GM18951 (cell line): Measurements from ENCODE around the gene TBL1X.

ENCODE experiments used
- POLR2A ChIP-seq: IDR thresholded peaks from 4 replicates; pipeline ENCODE4 v1.6.1; 2011; ENCODE audit warnings: mild to moderate bottlenecking; ENCODE audit not compliant: insufficient read length, insufficient read depth; ENCODE audit errors: extremely low read depth
- in situ Hi-C: fragments of 300-500 bp; cut with MboI; formaldehyde crosslinking; loops from one replicate; pipeline ENCODE4 v1.12.0; 2022; ENCODE audit warnings: low sequenced_read_pairs, mixed read lengths, inconsistent platforms; ENCODE audit not compliant: unreplicated experiment

Gene TBL1X

DNA sequence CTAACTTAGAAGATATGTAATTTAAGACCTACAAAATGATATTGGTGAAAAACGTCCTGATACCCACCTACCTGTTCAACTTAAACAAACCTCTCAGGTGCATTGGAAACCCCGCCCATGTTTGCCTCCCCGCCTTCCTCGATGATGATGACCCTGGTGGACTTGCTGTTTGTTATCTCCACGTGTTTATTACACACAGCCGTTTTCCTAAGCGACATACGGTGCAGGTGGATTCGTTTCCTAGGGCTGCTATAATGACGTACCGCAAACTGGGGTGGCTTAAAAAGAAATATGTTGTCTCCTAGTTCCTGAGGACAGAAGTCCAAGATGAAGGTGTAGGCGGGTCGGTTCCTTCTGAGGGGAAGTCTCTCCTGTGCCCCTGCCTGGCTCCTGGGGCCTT, 190.1 kb downstream of the TBL1X start:
- no peak for TF ChIP-seq POLR2A
- in situ Hi-C loops: no loop called here

DNA sequence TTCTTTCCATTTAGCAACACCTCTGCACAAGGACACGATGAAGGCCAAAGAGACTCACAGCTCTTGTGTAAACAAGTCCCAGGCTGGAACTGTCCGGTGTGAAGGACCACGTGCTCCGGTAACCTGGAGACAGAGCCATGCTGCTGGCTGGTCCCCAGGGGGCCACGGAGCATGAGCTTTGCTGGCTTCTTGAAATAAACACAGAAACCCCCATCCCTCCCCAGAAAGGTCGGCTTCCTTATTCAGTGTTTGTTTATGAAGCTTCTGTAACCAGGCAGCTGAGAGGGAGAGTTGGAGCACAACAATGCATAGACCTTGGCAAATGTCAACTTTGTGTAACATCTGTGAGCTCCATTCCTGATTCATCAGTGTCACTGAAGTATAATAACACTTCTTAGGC, 191.4 kb downstream of the TBL1X start:
- in situ Hi-C loops: no loop called here

DNA sequence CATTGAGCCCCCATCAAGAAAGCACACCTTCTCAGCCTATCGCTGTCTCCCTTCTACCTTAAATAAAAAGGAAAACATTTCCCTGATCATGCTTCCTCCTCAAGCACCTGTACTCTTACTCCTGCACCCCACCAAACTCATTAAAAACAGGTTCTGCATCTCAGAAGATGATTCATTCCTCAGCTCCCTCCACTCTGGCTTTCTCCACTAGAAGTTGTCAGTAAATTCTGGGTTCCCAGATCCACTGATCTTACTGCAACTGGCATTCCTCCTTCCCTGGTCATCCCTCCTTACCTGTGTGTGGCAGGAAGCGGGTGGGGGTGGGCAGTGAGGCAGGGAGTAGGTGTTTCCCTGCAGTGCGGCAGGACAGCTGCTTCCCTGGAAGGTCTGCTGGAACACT, 192.0 kb downstream of the TBL1X start:
- in situ Hi-C loops: no loop called here
- TF ChIP-seq POLR2A: no peak

More for the DNA sequence above, 191.4 kb downstream of the TBL1X start:
- no peak for TF ChIP-seq POLR2A

DNA sequence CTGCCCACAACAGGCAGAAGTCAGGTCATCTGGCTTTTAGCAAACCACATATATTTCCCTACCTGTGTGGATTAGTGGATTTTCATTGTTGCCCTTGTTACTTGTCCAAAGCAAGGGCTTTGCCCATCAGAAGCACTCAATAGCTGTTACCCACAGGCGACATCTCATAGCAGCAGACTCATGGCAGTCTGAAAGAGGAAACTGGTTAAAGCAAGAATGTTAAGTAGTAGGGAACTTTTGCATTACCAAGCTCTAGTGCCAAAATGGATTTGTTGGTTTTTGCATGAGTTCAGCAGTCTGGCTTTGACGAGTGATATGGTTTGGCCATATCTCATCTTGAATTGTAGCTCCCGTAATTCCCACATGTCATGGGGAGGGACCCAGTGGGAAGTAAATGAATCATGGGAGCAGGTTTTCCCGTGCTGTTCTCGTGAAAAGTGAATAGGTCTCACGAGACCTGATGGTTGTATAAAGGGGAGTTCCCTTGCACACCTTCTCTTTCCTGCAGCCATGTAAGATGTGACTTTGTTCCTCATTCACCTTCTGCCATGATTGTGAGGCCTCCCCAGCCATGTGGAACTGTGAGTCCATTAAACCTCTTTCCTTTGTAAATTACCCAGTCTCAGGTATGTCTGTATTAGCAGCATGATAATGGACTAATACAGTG, 192.9 kb downstream of the TBL1X start:
- in situ Hi-C loops: no loop called here
- TF ChIP-seq POLR2A: no peak

DNA sequence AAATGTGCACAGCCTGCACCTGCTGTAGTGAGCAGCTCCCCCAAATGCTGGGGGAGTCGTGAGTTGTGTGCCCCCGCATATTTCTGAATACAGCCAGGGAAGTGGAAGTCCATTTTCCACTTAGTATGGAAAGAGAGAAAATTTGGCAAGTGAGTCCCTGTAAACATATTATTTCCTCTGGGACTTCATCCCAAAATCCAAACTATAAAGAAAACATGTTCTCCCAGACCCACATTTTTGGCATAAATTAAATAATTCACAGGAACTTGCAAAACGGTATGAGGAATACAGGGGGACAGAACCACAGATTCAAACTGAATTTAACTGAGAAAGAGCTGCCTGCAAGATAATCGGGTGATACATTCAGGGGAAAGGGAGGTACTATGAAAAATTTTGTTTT, 193.6 kb downstream of the TBL1X start:
- no peak for TF ChIP-seq POLR2A
- in situ Hi-C loops: no loop called here

DNA sequence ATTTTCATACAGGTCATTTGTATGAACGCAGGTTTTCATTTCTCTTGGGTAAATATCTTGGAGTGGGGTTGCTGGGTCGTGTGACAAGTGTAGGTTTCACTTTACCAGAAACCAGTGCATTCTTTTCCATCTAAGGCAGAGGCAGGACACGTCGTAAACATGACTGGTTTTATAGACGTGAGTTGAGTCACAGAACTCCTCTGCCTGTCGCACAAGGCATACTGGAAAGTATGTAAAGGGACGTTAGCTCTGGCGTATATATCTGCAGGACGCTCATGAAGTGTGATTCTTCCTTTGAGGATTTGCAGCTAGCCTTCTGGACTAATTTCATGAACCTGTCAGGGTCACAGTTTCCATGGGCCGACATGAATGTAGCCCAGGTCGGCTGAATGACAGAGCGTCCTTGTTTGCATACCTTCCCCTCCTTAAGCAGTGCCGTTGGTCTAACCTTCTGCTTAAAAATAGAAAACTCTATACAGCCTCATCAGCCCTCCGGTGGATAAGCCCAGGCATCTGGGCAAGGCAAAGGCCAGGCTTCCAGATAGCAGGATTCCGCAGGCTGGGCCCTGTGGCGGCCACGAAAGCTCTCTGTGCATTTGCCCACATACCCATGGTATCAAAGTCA, 194.8 kb downstream of the TBL1X start:
- in situ Hi-C loops: no loop called here
- TF ChIP-seq POLR2A: no peak

DNA sequence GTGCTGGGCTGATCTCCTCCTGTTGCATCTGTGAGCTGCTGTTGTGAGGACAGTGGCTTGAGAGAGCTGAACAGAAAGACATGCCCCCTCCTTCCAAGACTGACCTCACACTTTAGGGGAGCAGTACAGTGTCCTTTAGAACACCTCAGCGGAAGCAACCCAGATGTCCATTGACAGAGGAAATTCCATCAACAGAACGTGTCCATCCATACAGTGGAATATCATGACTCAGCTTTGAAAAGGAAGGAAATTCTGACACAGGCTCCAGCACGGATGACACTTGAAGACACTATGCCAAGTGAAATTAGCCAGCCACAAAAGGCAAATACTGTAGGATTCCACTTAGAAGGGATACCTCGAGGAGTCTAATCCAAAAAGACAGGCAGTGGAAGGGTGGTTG, 197.3 kb downstream of the TBL1X start:
- TF ChIP-seq POLR2A: no peak
- in situ Hi-C loops: no loop called here

DNA sequence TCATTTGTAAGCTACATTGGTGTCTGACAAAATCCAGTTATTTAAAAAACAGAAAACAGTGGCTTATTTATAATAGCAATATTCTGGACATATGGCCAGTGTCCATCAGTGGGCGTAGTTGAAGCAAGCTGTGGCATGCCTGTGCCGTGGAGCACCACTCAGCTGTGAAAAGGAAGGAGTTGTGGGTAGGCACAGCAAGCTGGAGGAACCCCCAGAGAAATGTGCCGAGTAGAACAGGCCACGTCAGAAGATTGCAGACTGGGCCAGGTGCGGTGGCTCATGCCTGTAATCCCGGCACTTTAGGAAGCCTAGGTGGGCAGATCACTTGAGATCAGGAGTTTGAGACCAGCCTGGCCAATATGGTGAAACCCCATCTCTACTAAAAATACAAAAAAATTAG, 198.4 kb downstream of the TBL1X start:
- no peak for TF ChIP-seq POLR2A
- in situ Hi-C loops: no loop called here

DNA sequence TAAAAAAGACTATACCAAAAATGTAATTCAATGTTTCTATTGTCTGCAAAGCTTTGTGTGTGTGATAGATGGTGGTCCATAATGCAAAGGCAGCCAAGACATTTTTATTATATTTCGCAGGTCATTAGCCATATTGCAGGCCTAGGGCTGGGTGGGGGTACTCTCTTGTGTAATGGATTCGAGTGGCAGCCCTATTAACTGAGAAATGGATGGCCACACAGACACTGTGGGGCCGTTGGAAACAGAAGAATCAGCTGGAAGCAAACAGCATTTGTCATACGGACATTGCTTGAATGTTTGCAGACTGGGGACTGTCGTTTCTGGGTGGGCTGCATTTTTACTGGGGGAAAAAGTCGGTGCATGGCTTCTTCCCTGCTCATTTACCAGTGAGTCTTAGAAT, 199.4 kb downstream of the TBL1X start:
- no peak for TF ChIP-seq POLR2A
- in situ Hi-C loops: no loop called here

DNA sequence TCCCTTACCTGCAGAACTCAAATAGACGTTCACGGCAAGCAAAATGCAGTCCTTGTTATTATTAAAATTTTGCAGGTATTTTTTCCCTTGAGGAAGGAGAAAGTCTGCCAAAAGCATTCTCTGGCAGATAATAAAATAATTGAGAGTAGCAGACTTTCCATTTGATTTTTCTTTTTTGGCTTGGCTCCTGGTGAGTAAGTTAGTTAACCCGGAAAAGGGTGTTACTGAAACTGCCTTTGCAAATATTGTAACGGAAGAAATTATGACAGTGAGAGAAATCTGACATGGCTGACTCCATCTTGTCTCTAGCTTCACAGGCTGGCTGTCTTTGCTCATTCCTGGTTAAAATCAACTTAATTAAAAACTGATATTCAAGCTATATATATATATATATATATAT, 200.3 kb downstream of the TBL1X start:
- in situ Hi-C loops: no loop called here
- no peak for TF ChIP-seq POLR2A

DNA sequence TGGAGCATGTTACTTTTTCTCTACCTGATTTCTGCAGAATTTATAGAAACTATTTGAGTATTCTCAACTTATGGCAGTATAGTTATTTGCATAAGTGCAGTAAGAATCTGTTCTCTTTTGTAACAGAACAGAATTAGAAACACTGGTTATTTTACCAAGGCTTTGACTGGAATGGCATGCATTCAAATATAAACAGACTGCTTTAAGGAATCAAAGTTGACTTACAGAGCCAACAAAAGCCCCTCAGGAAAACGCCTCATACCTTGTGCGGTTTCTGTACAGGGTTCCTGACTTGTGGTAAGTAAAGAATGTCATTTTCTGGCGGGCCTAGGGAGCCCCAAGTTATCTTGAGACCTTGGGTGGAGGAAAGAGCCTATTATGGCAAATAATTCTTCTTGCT, 203.7 kb downstream of the TBL1X start:
- in situ Hi-C loops: no loop called here

DNA sequence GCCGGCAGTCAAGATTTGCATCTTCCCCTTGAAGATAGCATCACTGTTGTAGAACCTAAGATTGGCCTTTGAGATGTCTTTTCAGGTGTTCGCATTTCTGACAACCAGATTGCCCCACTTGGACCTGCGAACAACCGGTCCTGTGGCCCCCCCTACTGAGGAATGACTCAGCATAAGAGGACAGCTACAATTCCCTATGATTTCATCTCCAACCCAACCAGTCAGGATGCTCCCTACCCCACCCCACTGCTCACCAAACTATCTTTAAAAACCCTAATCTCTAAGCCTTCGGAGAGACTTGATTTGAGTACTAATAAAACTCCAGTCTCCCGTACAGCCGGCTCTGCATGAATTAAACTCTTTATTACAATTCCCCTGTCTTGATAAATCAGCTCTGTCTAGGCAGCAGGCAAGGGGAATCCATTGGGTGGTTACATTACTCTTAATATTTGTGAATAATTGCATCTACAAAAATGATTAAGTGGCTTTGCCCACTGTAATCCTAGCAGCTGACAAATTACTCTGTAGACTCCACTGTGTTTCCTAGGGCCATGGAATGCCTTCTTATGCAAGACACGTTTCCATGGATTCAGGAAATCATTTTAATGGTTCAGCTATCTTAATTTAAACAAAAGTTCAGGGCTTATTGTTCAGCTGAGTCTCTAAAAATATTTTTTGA, 205.4 kb downstream of the TBL1X start:
- in situ Hi-C loops: no loop called here
- no peak for TF ChIP-seq POLR2A

More for the DNA sequence above, 203.7 kb downstream of the TBL1X start:
- TF ChIP-seq POLR2A: no peak

DNA sequence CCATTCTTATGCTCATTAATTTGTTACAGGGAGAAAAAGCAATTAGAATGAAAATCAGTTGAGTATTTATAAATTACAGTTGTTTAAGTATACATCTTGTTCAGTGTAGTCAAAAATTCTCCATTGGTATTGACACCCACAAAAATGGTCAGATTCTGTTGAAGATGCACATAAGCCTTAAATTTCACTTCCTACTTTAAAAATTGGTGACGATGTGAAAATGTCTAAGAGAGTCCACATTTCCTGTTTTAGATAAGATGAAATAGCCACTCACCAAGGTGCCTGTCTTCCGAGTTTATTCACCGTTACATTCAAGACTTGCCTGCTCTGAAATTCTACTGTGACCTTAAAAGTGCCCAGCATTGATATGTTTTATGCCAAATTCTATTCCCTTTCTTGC, 207.1 kb downstream of the TBL1X start:
- in situ Hi-C loops: no loop called here
- no peak for TF ChIP-seq POLR2A

DNA sequence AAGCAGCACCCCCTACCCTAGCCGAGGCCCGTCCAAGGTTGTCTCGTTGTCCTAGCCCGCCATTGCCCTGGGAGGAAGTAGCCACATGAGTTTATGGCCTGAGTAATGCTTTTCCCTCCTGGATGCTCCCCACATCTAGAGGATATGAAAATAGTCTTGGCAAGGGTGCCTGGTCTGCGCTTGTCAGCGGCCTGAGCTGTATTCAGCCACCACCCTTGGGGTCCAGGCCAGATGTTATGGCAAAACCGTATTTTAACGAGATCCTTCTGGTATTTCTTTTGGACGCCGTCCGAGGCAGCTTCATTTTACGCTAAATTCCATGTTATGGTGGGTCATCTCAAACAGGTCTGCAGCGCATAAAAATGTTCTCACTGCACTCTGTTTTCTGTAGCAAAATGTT, 211.4 kb downstream of the TBL1X start:
- no peak for TF ChIP-seq POLR2A
- in situ Hi-C loops: no loop called here

DNA sequence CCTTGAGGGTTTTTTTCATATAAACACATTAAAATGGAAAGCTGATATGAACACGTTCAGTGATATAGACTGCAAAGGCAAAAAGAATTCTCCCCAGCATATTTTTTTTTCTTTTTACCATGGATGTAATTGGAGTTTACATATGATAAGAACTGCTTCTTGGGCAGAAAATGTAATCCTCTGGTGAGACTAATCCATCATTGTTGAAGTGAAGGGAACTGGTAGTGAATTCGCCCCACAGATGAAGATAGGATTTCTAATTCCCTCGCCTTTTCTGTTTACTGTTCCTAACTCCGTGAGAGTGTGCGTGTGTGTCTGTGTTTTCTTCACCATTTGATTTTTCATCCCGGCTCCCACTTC, 211.9 kb downstream of the TBL1X start:
- no peak for TF ChIP-seq POLR2A
- in situ Hi-C loops: no loop called here
